GM12878 (cell line): ENCODE data around the gene ARAP3. TPM values are rescaled to one million over a fixed set of nuclear protein-coding genes. Genes with fewer than 3 reads are reported as not detected.

ENCODE experiments used
- ATAC-seq: fragments of 200-7000 bp; cut with Tn5 transposase; 3 replicates; pipeline ENCODE4 v1.9.1; 2020; ENCODE audit warnings: mild to moderate bottlenecking, moderate library complexity
- BruUV-seq: library from RNA; stranded (reverse); fragments of 400-500 nt; replicated peaks from 2 replicates; lab custom pipeline; 2021; lab: Mats Ljungman, UMichigan
- CTCF ChIA-PET: fragments of 300-600 bp; sonication (Branson Sonifier 250); formaldehyde crosslinking; extraction: SDS; loops from one replicate; lab custom pipeline; 2021; ENCODE audit warnings: inconsistent platforms; lab: Yijun Ruan, JAX
- POLR2A ChIA-PET: fragments of 350-600 bp; formaldehyde crosslinking; extraction: SDS; loops from one replicate; lab custom pipeline; 2021; ENCODE audit warnings: inconsistent platforms; lab: Charles Lee
- RAD21 ChIA-PET: fragments of 300-600 bp; sonication (Branson Sonifier 250); formaldehyde crosslinking; loops from one replicate; lab custom pipeline; 2023; ENCODE audit warnings: antibody characterized with exemption; ENCODE audit not compliant: unreplicated experiment; lab: Charles Lee
- SMC1A ChIA-PET: fragments of 300-600 bp; sonication (Branson Sonifier 250); formaldehyde crosslinking; loops from one replicate; lab custom pipeline; 2023; ENCODE audit not compliant: unreplicated experiment, uncharacterized antibody; lab: Charles Lee
- DNase-seq: peaks from one replicate; pipeline ENCODE4 v3.0.0-alpha.2; 2011; ENCODE audit warnings: low read depth, low spot score
- FAIRE-seq: peaks from 3 replicates; lab custom pipeline; 2011; peaks lifted over from hg19 to GRCh38; lab: Jason Lieb, UNC
- H2AFZ ChIP-seq: 2 replicates; pipeline ENCODE4 v1.6.0; 2011; ENCODE audit warnings: low read depth, low read length, control low read depth; ENCODE audit not compliant: control insufficient read depth
- H3K27ac ChIP-seq: 2 replicates; pipeline ENCODE4 v1.5.1; 2011; ENCODE audit warnings: control low read depth; ENCODE audit not compliant: control insufficient read depth, insufficient read depth
- H3K27me3 ChIP-seq, 2 experiments: replicated peaks in 1 of 2; 2 replicates each; pipeline versions ENCODE4 v1.6.0 to v1.6.1; 2011; ENCODE audit warnings: low read length in 1 of 2; ENCODE audit not compliant: control insufficient read depth in 2 of 2, insufficient read depth in 2 of 2
- H3K36me3 ChIP-seq, 2 experiments: 2 replicates each; pipeline ENCODE4 v1.5.1; 2011; ENCODE audit warnings: low read length in 1 of 2; ENCODE audit not compliant: control insufficient read depth in 2 of 2, insufficient read depth in 2 of 2
- H3K4me1 ChIP-seq: 2 replicates; pipeline ENCODE4 v1.6.1; 2011; ENCODE audit warnings: mild to moderate bottlenecking, low read length, moderate library complexity, mixed read lengths; ENCODE audit not compliant: control insufficient read depth, insufficient read depth
- H3K4me2 ChIP-seq: 2 replicates; pipeline ENCODE4 v1.6.0; 2011; ENCODE audit warnings: control low read depth; ENCODE audit not compliant: control insufficient read depth, insufficient read depth
- H3K4me3 ChIP-seq: fragments of 200-600 bp; sonication (generic); 2 replicates; pipeline ENCODE4 v1.5.1; 2016
- H3K79me2 ChIP-seq: 2 replicates; pipeline ENCODE4 v1.6.0; 2011; ENCODE audit warnings: low read length; ENCODE audit not compliant: control insufficient read depth, insufficient read depth
- H3K9ac ChIP-seq: 2 replicates; pipeline ENCODE4 v1.8.0; 2011; ENCODE audit warnings: low read length, control low read depth, mixed read lengths; ENCODE audit not compliant: control insufficient read depth, insufficient read depth
- H3K9me3 ChIP-seq: replicated peaks from 3 replicates; pipeline ENCODE4 v1.5.1; 2011; ENCODE audit warnings: mild to moderate bottlenecking, low read length; ENCODE audit not compliant: control insufficient read depth, insufficient read depth
- H4K20me1 ChIP-seq: 2 replicates; pipeline ENCODE4 v1.6.0; 2011; ENCODE audit not compliant: control insufficient read depth, insufficient read depth
- ATF2 ChIP-seq: IDR thresholded peaks from 2 replicates; pipeline ENCODE4 v1.6.1; 2012; ENCODE audit warnings: low read length, inconsistent platforms
- CBFB ChIP-seq: IDR thresholded peaks from 2 replicates; pipeline ENCODE4 v1.6.1; 2016; ENCODE audit warnings: antibody characterized with exemption, low read depth
- CREM ChIP-seq: IDR thresholded peaks from 2 replicates; pipeline ENCODE4 v1.6.1; 2014; ENCODE audit warnings: antibody characterized with exemption, low read depth
- E2F4 ChIP-seq: IDR thresholded peaks from 2 replicates; pipeline ENCODE4 v1.6.1; 2012; ENCODE audit warnings: low read depth, low read length, improper control_type of control experiment
- MAX ChIP-seq: IDR thresholded peaks from 2 replicates; pipeline ENCODE4 v1.6.1; 2012; ENCODE audit warnings: low read depth, low read length, improper control_type of control experiment
- NRF1 ChIP-seq: conservative IDR thresholded peaks from 2 replicates; pipeline ENCODE4 v1.6.1; 2011; ENCODE audit warnings: mild to moderate bottlenecking, low read depth, low read length, improper control_type of control experiment
- PBX3 ChIP-seq: IDR thresholded peaks from 2 replicates; pipeline ENCODE4 v1.6.1; 2011; ENCODE audit warnings: mild to moderate bottlenecking, low read depth, low read length, moderate library complexity; ENCODE audit not compliant: insufficient replicate concordance
- POU2F2 ChIP-seq: IDR thresholded peaks from 3 replicates; pipeline ENCODE4 v1.6.1; 2011; ENCODE audit warnings: low read depth, mild to moderate bottlenecking, low read length, borderline replicate concordance
- SMC3 ChIP-seq: IDR thresholded peaks from 2 replicates; pipeline ENCODE4 v1.6.1; 2011; ENCODE audit warnings: low read length, improper control_type of control experiment, borderline replicate concordance
- STAT1 ChIP-seq: fragments of 450-650 bp; conservative IDR thresholded peaks from 2 replicates; pipeline ENCODE4 v1.6.1; 2014; ENCODE audit warnings: antibody characterized with exemption, mild to moderate bottlenecking
- SUPT20H ChIP-seq: IDR thresholded peaks from 2 replicates; pipeline ENCODE4 v1.6.1; 2011; ENCODE audit warnings: low read depth, mild to moderate bottlenecking, low read length, moderate library complexity, borderline replicate concordance; ENCODE audit not compliant: control insufficient read depth
- SUZ12 ChIP-seq: fragments of 200-600 bp; sonication (generic); IDR thresholded peaks from one replicate; pipeline ENCODE4 v1.6.1; 2018; ENCODE audit warnings: antibody characterized with exemption, mild to moderate bottlenecking; ENCODE audit not compliant: unreplicated experiment
- TAF1 ChIP-seq: IDR thresholded peaks from 2 replicates; pipeline ENCODE4 v1.6.1; 2011; ENCODE audit warnings: mild to moderate bottlenecking, low read depth, low read length, borderline replicate concordance
- ZNF217 ChIP-seq: fragments of 450-650 bp; IDR thresholded peaks from 2 replicates; pipeline ENCODE4 v1.6.1; 2017; ENCODE audit warnings: antibody characterized with exemption, mild to moderate bottlenecking
- WGBS: methylation state at CpG from one replicate; pipeline ENCODE4 v1.1.6; 2016; ENCODE audit warnings: low lambda C conversion rate; ENCODE audit not compliant: insufficient replicate concordance, insufficient coverage; ENCODE audit errors: missing lambda C conversion rate; 5-methylcytosine and 5-hydroxymethylcytosine counted together
- in situ Hi-C: fragments of 300-500 bp; cut with MboI; formaldehyde crosslinking; loops from 9 replicates; pipeline ENCODE4 v1.14.3; 2018; ENCODE audit warnings: mixed read lengths
- intact Hi-C: fragments of 100-400 bp; cut with micrococcal nuclease; formaldehyde crosslinking; loops from one replicate; pipeline ENCODE4 v1.14.2; 2022; ENCODE audit not compliant: unreplicated experiment
- polyA plus RNA-seq, 11 experiments: library from polyadenylated mRNA; depleted of rRNA in 4 of 11; unstranded in 6 of 11; stranded (reverse) in 5 of 11; fragments of >200 nt; fragmentation: Nextera tagmentation in 4 of 11; fragmentation: Illumina TruSeq in 1 of 11; extraction: Ambion mirVana in 4 of 11; extraction: Trizol in 1 of 11; gene quantifications; 1 replicate in 1 of 11; 2 replicates in 10 of 11; pipeline versions ENCODE4 v1.2.1 to v1.2.3, GENCODE V29; 2011 to 2016; ENCODE audit warnings: inconsistent platforms in 2 of 11, missing spikeins in 2 of 11, low read depth in 1 of 11
- total RNA-seq, 4 experiments: library from RNA; depleted of rRNA in 3 of 4; stranded (reverse); fragments of >200 nt in 3 of 4; fragmentation: Illumina TruSeq in 1 of 4; extraction: Trizol in 1 of 4; gene quantifications; 2 replicates each; pipeline versions ENCODE4 v1.2.1 to v1.2.3, GENCODE V29; 2013 to 2021
- TF ChIP-seq, protein P1 (sequence below), 3 experiments: IDR thresholded peaks in 2 of 3; conservative IDR thresholded peaks in 1 of 3; 2 replicates each; pipeline ENCODE4 v1.5.1; 2011; ENCODE audit warnings: low read depth in 3 of 3, low read length in 3 of 3, mild to moderate bottlenecking in 3 of 3, control low read depth in 2 of 3, moderate library complexity in 2 of 3, inconsistent platforms in 1 of 3, mixed read lengths in 1 of 3; ENCODE audit not compliant: control insufficient read depth in 2 of 3, insufficient read depth in 1 of 3; ENCODE audit errors: extremely low read depth in 1 of 3

ARAP3 gene
- total and polyA plus RNA-seq, 10 of the 15 experiments (the other 5 are each of a cell fraction or from before 2014, with no cell fraction given), result 0.01 to 0.08 TPM; not detected in 8

DNA sequence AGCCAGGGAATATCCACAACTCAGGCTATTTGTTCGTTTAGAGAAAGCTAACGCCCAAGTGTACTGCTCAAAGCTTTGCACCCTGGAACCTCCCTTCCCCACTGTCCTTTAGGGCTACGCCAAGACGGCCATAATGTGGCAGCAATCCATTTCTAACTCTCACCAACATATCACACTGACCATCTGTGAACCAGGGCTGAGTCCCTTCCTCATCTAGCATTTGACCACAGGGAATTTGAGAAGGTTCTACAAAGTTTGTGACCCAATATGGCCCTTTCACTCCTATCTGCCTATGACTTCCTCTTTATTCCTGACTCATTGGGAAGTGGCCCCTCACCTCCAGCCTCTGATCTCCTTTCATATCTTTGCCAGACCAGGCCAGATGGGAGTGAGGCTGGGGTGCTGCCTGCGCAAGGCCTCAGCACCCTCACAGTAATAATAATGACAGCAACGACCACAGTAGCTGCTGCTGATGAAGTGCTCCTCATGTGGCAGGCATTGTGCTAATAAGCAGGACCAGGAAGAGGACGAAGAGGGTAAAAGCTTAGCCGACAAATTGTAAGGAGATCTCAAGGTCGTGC, 9.3 kb upstream of the ARAP3 start (continued):
- no peak for TF ChIP-seq ATF2
- TF ChIP-seq SUZ12, result no peak
- no peak for TF ChIP-seq ZNF217
- no peak for TF ChIP-seq TAF1
- no peak for TF ChIP-seq SMC3

DNA sequence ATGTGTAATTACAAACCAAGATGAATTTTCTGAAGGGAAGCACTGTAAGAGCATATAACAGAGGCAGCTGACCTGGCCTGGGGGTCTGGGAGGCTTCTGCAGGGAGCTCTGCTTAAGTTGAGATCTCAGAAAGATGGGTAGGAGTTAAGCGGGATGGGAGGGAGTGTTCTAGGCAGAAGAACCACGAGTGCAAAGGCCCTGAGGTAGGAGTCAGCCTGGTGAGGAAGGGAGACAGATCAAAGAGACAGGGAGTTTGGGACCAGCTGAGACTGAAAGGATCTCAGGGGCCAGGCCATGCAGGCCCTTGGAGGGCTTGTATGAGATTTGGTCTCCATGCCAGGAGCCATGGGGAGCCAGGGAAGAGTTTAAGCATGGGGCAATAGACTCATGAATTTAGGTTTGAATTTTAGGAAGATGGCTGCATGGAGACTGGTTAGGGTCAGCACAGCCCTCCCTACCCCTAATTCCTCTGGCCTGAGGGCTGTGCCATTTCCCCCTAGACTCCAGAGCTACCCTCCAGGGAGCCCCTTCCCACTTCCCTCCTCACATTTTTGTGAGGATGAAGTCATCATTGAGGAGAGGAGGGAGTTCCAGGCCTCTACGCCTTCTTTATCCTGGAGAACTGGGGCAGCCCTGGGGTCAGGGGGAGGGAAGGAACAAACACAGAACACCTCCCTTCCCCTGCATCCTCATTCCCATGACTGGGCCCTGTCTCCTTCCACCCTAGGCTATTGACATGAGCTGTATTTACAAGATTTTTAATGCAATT, 4.8 kb upstream of the ARAP3 start:
- Histone ChIP-seq H3K4me1 (no peaks in the 10 kb centered on the region; the same call in 1 of the 2 replicates), H3K9me3 (no peaks in the 10 kb centered on the region), H3K9ac (no peak overlapping the region), H3K4me3 (no peak overlapping the region), H3K27ac (no peak overlapping the region), H3K4me2 (no peak overlapping the region), H3K27me3 (peaks cover 2 to 11% of the 10 kb centered on the region in 2 experiments), H4K20me1 (no peaks in the 10 kb centered on the region), H3K79me2 (no peaks in the 10 kb centered on the region), H2AFZ (no peak overlapping the region), H3K36me3 (no peaks in the 10 kb centered on the region)
- ATAC-seq (no peak), DNase-seq (no peak), FAIRE-seq (no peak)
- ChIA-PET SMC1A (interaction anchor here (0.8 to 1.3 kb wide), 3 partner anchors 95 to 274 kb away, joined by 3 read pairs; no protein-coding TSS in a partner anchor), POLR2A (no interaction called here), RAD21 (no interaction called here), CTCF (interaction anchor here (0.7 to 1.8 kb wide), 4 partner anchors 15 to 274 kb away, joined by 3 to 10 read pairs (median 4); no protein-coding TSS in a partner anchor)
- in situ Hi-C loops (no loop called here), intact Hi-C loops (no loop called here)
- WGBS, result 31% methylated on average over 3 of the region's 3 CpGs
- no TSS peak for BruUV-seq
- TF ChIP-seq STAT1 (no peak), SUPT20H (no peak), POU2F2 (no peak), PBX3 (no peak), ZNF217 (no peak), CBFB (no peak), E2F4 (no peak), CREM (no peak), NRF1 (no peak), MAX (no peak)
- TF ChIP-seq, protein P1, sequence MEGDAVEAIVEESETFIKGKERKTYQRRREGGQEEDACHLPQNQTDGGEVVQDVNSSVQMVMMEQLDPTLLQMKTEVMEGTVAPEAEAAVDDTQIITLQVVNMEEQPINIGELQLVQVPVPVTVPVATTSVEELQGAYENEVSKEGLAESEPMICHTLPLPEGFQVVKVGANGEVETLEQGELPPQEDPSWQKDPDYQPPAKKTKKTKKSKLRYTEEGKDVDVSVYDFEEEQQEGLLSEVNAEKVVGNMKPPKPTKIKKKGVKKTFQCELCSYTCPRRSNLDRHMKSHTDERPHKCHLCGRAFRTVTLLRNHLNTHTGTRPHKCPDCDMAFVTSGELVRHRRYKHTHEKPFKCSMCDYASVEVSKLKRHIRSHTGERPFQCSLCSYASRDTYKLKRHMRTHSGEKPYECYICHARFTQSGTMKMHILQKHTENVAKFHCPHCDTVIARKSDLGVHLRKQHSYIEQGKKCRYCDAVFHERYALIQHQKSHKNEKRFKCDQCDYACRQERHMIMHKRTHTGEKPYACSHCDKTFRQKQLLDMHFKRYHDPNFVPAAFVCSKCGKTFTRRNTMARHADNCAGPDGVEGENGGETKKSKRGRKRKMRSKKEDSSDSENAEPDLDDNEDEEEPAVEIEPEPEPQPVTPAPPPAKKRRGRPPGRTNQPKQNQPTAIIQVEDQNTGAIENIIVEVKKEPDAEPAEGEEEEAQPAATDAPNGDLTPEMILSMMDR (IDR thresholded peaks at IDR 0.05 in 2 of 3, conservative IDR thresholded peaks at IDR 0.05 in 1 of 3; ENCODE audit: control insufficient read depth in 2 of 3, extremely low read depth in 1 of 3, insufficient read depth in 1 of 3, low read depth in 3 of 3, low read length in 3 of 3), result no peak
